ENCODE results near the gene RIBC1. TPM values are rescaled to one million over a fixed set of nuclear protein-coding genes. Genes with fewer than 3 reads are reported as not detected.

RIBC1 gene
- total and polyA plus RNA-seq, 10 donors: 0.34 to 1.4 (median 0.83) TPM; not detected in 1

DNA sequence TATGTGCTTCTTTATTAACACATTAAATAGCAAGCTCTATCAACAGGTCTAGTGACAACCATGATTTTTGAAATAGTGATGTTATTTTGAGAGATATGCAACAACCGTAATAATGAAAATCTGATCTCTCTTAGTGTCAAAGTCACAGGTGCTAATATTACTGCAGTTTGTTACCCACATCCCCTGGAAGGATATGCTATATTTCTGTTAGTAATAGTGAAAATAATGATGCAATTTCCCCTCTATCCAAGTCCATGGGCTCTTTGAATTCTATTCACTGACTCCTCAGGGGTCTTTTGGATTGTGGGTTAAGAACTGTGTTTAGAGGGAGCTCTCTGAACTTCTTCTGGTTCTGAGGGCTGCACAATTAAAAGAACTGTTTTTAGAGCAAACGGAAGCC is 14.5 kb downstream of the RIBC1 start:
- no peaks in the 10 kb centered on the region for H3K9me3 ChIP-seq
- no peak overlapping the region for H3K27ac ChIP-seq
- TF ChIP-seq POLR2A (IDR thresholded peaks at IDR 0.05) (no peak), POLR2AphosphoS5 (IDR thresholded peaks at IDR 0.05) (no peak)
- TF ChIP-seq, protein P1, sequence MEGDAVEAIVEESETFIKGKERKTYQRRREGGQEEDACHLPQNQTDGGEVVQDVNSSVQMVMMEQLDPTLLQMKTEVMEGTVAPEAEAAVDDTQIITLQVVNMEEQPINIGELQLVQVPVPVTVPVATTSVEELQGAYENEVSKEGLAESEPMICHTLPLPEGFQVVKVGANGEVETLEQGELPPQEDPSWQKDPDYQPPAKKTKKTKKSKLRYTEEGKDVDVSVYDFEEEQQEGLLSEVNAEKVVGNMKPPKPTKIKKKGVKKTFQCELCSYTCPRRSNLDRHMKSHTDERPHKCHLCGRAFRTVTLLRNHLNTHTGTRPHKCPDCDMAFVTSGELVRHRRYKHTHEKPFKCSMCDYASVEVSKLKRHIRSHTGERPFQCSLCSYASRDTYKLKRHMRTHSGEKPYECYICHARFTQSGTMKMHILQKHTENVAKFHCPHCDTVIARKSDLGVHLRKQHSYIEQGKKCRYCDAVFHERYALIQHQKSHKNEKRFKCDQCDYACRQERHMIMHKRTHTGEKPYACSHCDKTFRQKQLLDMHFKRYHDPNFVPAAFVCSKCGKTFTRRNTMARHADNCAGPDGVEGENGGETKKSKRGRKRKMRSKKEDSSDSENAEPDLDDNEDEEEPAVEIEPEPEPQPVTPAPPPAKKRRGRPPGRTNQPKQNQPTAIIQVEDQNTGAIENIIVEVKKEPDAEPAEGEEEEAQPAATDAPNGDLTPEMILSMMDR (IDR thresholded peaks at IDR 0.05 in 8 of 11, conservative IDR thresholded peaks at IDR 0.05 in 3 of 11): no peak
- H3K4me1 ChIP-seq: peaks cover 0 to 39% (median 25%) of the 10 kb centered on the region in 6 donors
- WGBS, 5 donors: 39 to 72% (median 60%) methylated on average over 2 of the region's 2 CpGs
- intact Hi-C loops (cut with DNase I; ENCODE audit: low total_unique reads): loop anchor here (5.0 kb wide), 1 partner anchor 120 kb away; no protein-coding TSS in a partner anchor
- no peak for DNase-seq
- no peak overlapping the region for H3K4me3 ChIP-seq
- H3K27me3 ChIP-seq (replicated peaks in 1 of 7): peaks cover 0 to 31% (median 5%) of the 10 kb centered on the region in 7 donors
- H3K36me3 ChIP-seq: peaks cover 0 to 6% (median 1%) of the 10 kb centered on the region in 6 donors

DNA sequence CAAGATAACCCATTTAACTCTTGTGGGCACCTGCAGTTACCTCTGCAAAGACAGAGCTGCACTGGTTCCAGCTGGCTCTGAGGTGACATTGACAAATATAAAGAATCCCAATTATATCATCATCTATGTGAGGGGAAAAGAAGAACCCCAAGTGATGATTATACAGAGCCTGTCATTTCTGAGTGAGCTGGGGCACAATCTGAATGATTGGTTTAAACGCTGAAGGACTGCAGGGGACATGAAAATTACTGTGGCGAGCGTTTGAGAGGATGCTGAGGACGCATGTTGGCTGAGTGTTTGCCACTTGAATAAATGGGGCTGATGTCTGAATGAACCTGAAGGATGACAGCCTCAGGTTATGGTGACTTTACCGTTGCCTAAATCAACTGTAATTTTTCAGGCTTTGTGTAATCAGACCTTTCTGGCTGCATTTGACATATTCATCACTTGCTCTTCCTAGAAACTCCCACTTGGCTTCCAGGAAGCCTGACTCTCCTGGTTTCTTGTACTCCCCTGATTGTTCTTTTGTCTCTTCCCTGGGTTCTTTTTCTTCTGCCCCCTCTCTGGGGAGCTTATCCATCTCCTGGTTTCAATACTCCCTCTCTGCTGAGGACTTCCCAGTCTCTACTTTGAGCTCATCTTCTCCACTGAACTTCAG is 15.6 kb downstream of the RIBC1 start:
- H3K9me3 ChIP-seq: no peaks in the 10 kb centered on the region
- peaks cover 0 to 31% (median 5%) of the 10 kb centered on the region in 7 donors for H3K27me3 ChIP-seq (replicated peaks in 1 of 7)
- no peak for DNase-seq
- no peak overlapping the region for H3K27ac ChIP-seq
- TF ChIP-seq, protein P1 (IDR thresholded peaks at IDR 0.05 in 8 of 11, conservative IDR thresholded peaks at IDR 0.05 in 3 of 11): no peak
- TF ChIP-seq POLR2AphosphoS5 (IDR thresholded peaks at IDR 0.05): no peak
- no peak for TF ChIP-seq POLR2A (IDR thresholded peaks at IDR 0.05)
- H3K4me3 ChIP-seq: no peak overlapping the region
- peaks cover 0 to 41% (median 23%) of the 10 kb centered on the region in 6 donors for H3K4me1 ChIP-seq
- H3K36me3 ChIP-seq: no peaks in the 10 kb centered on the region
- intact Hi-C loops (cut with DNase I; ENCODE audit: low total_unique reads): loop anchor here (5.0 kb wide), 1 partner anchor 121 kb away; no protein-coding TSS in a partner anchor
- WGBS, 5 donors: 60 to 83% (median 67%) methylated on average over 5 of the region's 5 CpGs

DNA sequence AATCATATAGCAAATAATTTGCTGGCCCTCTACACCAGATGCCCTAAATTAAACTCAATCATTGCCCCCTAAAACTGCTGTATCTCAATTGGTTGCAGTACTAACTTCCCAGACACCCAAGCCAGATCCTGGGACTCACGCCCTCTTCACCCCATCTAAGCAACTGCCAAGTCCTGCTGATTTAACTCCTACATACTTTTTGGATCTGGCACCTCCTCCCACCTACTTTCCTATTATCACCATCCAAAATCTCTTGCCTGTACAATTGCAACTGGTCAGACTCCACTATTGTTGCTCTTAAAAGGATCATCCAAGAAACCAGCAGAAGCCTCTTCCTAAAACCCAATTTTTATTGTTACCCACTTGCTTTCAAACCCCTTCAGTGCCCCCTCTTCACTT is 16.2 kb downstream of the RIBC1 start:
- H3K27me3 ChIP-seq (replicated peaks in 1 of 7): peaks cover 0 to 31% (median 5%) of the 10 kb centered on the region in 7 donors
- no peak overlapping the region for H3K27ac ChIP-seq
- WGBS, 5 donors: 67 to 100% (median 82%) methylated on average over 1 of the region's 1 CpG
- no peaks in the 10 kb centered on the region for H3K9me3 ChIP-seq
- DNase-seq: no peak
- H3K36me3 ChIP-seq: no peaks in the 10 kb centered on the region
- no peak overlapping the region for H3K4me3 ChIP-seq
- H3K4me1 ChIP-seq: peaks cover 0 to 36% (median 18%) of the 10 kb centered on the region in 6 donors
- TF ChIP-seq, protein P1 (IDR thresholded peaks at IDR 0.05 in 8 of 11, conservative IDR thresholded peaks at IDR 0.05 in 3 of 11): no peak
- TF ChIP-seq POLR2AphosphoS5 (IDR thresholded peaks at IDR 0.05) (no peak), POLR2A (IDR thresholded peaks at IDR 0.05) (no peak)
- intact Hi-C loops (cut with DNase I; ENCODE audit: low total_unique reads): loop anchor here (5.0 kb wide), 1 partner anchor 122 kb away; no protein-coding TSS in a partner anchor

DNA sequence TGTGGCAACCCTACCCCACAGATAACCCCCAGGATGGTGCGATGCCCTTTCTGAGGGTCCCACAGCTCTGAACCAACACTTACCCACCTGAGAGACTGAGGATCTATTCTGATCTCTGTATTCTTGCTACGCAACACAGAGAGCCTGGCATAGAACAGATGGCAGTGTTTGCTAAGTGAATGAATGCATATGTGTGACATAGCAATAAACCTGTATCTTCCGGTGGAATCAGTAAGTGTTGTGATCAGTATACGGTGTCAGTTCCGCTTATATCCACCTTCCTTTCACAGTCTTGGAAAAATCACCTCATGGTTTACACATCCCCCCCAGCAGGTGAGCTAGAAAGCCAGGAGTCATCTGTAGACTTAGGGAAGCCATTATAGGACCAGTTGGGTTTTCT is 17.4 kb downstream of the RIBC1 start:
- Histone ChIP-seq H3K4me3 (peak overlapping the region in 1 of 8 donors; percentile 69), H3K9me3 (no peaks in the 10 kb centered on the region), H3K4me1 (peaks cover 0 to 28% (median 12%) of the 10 kb centered on the region in 6 donors), H3K27me3 (replicated peaks in 1 of 7) (peaks cover 0 to 31% (median 5%) of the 10 kb centered on the region in 7 donors), H3K27ac (peak overlapping the region in 5 of 8 donors; percentile 65 to 81 (median 72)), H3K36me3 (no peaks in the 10 kb centered on the region)
- DNase-seq: no peak
- TF ChIP-seq POLR2A (IDR thresholded peaks at IDR 0.05) (no peak), POLR2AphosphoS5 (IDR thresholded peaks at IDR 0.05) (no peak)
- TF ChIP-seq, protein P1 (IDR thresholded peaks at IDR 0.05 in 8 of 11, conservative IDR thresholded peaks at IDR 0.05 in 3 of 11): no peak
- WGBS, 5 donors: 55 to 78% (median 78%) methylated on average over 3 to 5 of the region's 5 CpGs
- intact Hi-C loops (cut with DNase I; ENCODE audit: low total_unique reads): no loop called here
